Measurements from ENCODE around the gene CACNA2D3.

The CACNA2D3 gene

DNA sequence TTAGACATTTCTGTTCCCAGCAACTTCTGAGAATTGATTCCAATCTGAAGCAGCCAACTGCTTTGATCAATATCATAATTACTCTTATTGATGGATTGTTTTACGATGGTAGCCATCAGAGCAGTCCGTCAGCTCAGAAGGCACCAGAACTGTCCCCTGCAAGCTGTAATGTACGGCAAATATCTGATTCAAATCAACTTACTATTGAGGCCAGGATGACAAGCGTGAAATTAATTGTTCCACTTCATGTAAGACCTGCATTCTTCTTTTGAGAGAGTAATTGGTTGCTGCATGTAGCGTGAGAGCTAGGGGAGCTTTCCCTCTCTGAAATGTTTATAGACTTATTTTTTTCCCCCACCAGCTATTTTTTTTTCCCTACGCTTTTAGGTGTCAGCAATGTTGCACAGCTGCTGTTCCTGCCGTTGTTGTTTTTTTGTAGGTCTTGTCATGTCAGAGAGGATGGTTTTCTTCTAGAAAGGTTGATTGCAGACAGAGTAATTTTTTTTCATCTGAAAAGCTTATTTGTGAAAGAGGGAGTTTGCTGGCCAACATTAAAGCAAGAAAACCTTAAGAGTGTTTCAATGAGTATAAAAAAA lies 134.9 kb downstream of the CACNA2D3 start:
- Histone ChIP-seq H3K36me3 (replicated peaks; ENCODE audit: insufficient read depth, low read length) (no peaks in the 10 kb centered on the region), H3F3A (ENCODE audit: insufficient read depth, low read length) (no peaks in the 10 kb centered on the region)
- TF ChIP-seq, protein P1, sequence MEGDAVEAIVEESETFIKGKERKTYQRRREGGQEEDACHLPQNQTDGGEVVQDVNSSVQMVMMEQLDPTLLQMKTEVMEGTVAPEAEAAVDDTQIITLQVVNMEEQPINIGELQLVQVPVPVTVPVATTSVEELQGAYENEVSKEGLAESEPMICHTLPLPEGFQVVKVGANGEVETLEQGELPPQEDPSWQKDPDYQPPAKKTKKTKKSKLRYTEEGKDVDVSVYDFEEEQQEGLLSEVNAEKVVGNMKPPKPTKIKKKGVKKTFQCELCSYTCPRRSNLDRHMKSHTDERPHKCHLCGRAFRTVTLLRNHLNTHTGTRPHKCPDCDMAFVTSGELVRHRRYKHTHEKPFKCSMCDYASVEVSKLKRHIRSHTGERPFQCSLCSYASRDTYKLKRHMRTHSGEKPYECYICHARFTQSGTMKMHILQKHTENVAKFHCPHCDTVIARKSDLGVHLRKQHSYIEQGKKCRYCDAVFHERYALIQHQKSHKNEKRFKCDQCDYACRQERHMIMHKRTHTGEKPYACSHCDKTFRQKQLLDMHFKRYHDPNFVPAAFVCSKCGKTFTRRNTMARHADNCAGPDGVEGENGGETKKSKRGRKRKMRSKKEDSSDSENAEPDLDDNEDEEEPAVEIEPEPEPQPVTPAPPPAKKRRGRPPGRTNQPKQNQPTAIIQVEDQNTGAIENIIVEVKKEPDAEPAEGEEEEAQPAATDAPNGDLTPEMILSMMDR (IDR thresholded peaks at IDR 0.05; ENCODE audit: low read length) = no peak
- TF ChIP-seq EZH2phosphoT487 (IDR thresholded peaks at IDR 0.05; ENCODE audit: low read length) = no peak
- TF ChIP-seq EZH2 (optimal IDR thresholded peaks at IDR 0.05; ENCODE audit: low read depth, low read length) = no peak

DNA sequence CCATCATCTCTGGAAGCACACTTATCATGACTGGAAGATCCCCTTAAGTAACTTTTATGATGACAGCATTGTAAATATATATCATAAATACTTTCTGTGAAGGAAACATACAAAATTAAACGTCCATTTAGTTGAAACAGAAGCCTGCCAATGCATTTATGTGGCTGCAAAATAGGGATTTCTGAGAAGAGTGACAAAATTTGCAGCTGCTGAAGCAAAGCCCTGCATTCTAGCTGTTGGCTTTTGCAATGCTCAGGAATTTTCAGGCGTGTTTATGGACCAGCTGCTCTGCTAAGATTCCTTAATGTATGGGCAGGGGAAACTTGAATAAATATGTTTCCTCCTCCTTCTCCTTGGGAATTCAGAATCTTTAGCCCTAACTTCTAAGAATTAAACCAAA lies 137.3 kb downstream of the CACNA2D3 start:
- no peak for DNase-seq
- Histone ChIP-seq H4K20me1 (ENCODE audit: insufficient read depth, low read length) (no peaks in the 10 kb centered on the region), H2AFZ (ENCODE audit: low read length) (no peak overlapping the region), H3K36me3 (replicated peaks; ENCODE audit: insufficient read depth, low read length) (no peaks in the 10 kb centered on the region), H3K4me2 (ENCODE audit: low read depth, low read length) (no peak overlapping the region), H3K27me3 (replicated peaks; ENCODE audit: insufficient read depth, low read length) (no peaks in the 10 kb centered on the region), H3K4me3 (ENCODE audit: low read length) (no peak overlapping the region), H3K79me2 (ENCODE audit: low read length) (no peaks in the 10 kb centered on the region), H3K9me2 (replicated peaks; ENCODE audit: insufficient read depth, low read length) (no peaks in the 10 kb centered on the region), H3K9me3 (replicated peaks; ENCODE audit: insufficient read depth, low read length) (no peaks in the 10 kb centered on the region), H3K9ac (ENCODE audit: low read length) (no peak overlapping the region), H3K4me1 (ENCODE audit: low read length) (no peaks in the 10 kb centered on the region), H3K27ac (ENCODE audit: low read length) (no peak overlapping the region), H3F3A (ENCODE audit: insufficient read depth, low read length) (no peaks in the 10 kb centered on the region)
- TF ChIP-seq EZH2 (optimal IDR thresholded peaks at IDR 0.05; ENCODE audit: low read depth, low read length) (no peak), EZH2phosphoT487 (IDR thresholded peaks at IDR 0.05; ENCODE audit: low read length) (no peak)
- TF ChIP-seq, protein P1 (IDR thresholded peaks at IDR 0.05; ENCODE audit: low read length) = no peak

More for the DNA sequence above, 134.9 kb downstream of the CACNA2D3 start:
- Histone ChIP-seq H2AFZ (ENCODE audit: low read length) (no peak overlapping the region), H3K9me3 (replicated peaks; ENCODE audit: insufficient read depth, low read length) (no peaks in the 10 kb centered on the region), H3K4me1 (ENCODE audit: low read length) (no peaks in the 10 kb centered on the region), H3K9ac (ENCODE audit: low read length) (no peak overlapping the region), H4K20me1 (ENCODE audit: insufficient read depth, low read length) (no peaks in the 10 kb centered on the region), H3K4me3 (ENCODE audit: low read length) (no peak overlapping the region), H3K4me2 (ENCODE audit: low read depth, low read length) (no peak overlapping the region), H3K27me3 (replicated peaks; ENCODE audit: insufficient read depth, low read length) (no peaks in the 10 kb centered on the region), H3K79me2 (ENCODE audit: low read length) (no peaks in the 10 kb centered on the region), H3K9me2 (replicated peaks; ENCODE audit: insufficient read depth, low read length) (no peaks in the 10 kb centered on the region), H3K27ac (ENCODE audit: low read length) (no peak overlapping the region)
- no peak for DNase-seq

DNA sequence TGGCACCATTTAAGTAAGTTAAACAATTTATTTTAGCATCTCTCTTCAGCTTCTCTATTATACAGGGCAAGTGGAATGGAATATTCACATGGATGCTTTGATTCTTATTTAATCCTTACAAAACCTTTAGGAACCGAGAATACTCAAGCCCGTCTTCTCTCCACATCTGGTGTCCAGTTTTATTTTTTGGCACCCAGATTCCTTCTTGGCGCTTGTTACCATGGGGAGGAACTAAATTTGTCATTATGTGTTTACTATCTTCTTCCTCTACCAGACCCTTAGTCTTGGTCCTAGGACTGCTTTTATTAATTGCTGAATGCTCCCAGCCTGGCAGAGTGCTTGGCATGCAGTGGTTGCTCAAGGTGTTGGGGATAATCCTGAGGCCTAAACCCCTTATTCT lies 138.8 kb downstream of the CACNA2D3 start:
- Histone ChIP-seq H3K4me1 (ENCODE audit: low read length) (no peaks in the 10 kb centered on the region), H3K36me3 (replicated peaks; ENCODE audit: insufficient read depth, low read length) (no peaks in the 10 kb centered on the region), H3F3A (ENCODE audit: insufficient read depth, low read length) (no peaks in the 10 kb centered on the region), H3K27ac (ENCODE audit: low read length) (no peak overlapping the region), H3K79me2 (ENCODE audit: low read length) (no peaks in the 10 kb centered on the region), H3K9me2 (replicated peaks; ENCODE audit: insufficient read depth, low read length) (no peaks in the 10 kb centered on the region), H3K4me3 (ENCODE audit: low read length) (no peak overlapping the region), H3K4me2 (ENCODE audit: low read depth, low read length) (no peak overlapping the region), H3K27me3 (replicated peaks; ENCODE audit: insufficient read depth, low read length) (no peaks in the 10 kb centered on the region), H3K9me3 (replicated peaks; ENCODE audit: insufficient read depth, low read length) (no peaks in the 10 kb centered on the region), H2AFZ (ENCODE audit: low read length) (no peak overlapping the region), H4K20me1 (ENCODE audit: insufficient read depth, low read length) (no peaks in the 10 kb centered on the region), H3K9ac (ENCODE audit: low read length) (no peak overlapping the region)
- no peak for TF ChIP-seq EZH2 (optimal IDR thresholded peaks at IDR 0.05; ENCODE audit: low read depth, low read length)
- TF ChIP-seq EZH2phosphoT487 (IDR thresholded peaks at IDR 0.05; ENCODE audit: low read length) = no peak
- TF ChIP-seq, protein P1 (IDR thresholded peaks at IDR 0.05; ENCODE audit: low read length) = no peak
- DNase-seq = no peak
